AG04449 (cell line): ENCODE data around the gene HRH1.

Experiments
- CTCF ChIA-PET: fragments of 350-600 bp; formaldehyde crosslinking; extraction: SDS; loops from one replicate; lab custom pipeline; 2021; ENCODE audit warnings: antibody characterized with exemption; lab: Yijun Ruan, JAX
- POLR2A ChIA-PET: fragments of 400-600, 350-600 bp; formaldehyde crosslinking; extraction: SDS; loops from one replicate; lab custom pipeline; 2020; ENCODE audit warnings: antibody characterized with exemption, inconsistent platforms; lab: Yijun Ruan, JAX
- DNase-seq: peaks from one replicate; pipeline ENCODE4 v3.0.0-alpha.2; 2010; ENCODE audit warnings: low read depth, low spot score
- H3K4me3 ChIP-seq: 2 replicates; pipeline ENCODE4 v1.5.1; 2011; ENCODE audit warnings: low read depth, mild to moderate bottlenecking, control low read depth, low read length
- TF ChIP-seq, protein P1 (sequence below): IDR thresholded peaks from one replicate; pipeline ENCODE4 v1.5.1; 2011; ENCODE audit warnings: mild to moderate bottlenecking, moderate library complexity, low read length, control low read depth, inconsistent platforms; ENCODE audit not compliant: insufficient read depth; ENCODE audit errors: missing control alignments

Gene HRH1

DNA sequence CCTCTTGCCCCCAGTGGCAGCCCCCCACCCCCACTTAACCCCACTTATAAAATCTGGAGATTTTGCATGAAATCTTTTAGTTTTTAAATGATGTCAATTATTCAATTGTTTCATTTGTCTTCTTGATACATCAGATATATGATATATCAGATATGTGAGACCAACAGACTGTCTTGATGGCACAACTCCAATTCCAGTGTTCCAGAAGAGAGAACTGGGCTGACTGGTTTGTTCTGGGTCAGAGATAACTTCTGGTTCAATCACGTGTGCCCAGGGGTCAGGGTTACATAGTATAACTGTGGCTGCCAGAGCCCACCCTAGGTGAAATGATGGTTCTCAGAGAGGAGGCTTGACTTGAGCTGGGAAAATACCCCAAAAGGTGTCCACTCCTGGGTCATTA lies 85.5 kb downstream of the HRH1 start:
- TF ChIP-seq, protein P1, sequence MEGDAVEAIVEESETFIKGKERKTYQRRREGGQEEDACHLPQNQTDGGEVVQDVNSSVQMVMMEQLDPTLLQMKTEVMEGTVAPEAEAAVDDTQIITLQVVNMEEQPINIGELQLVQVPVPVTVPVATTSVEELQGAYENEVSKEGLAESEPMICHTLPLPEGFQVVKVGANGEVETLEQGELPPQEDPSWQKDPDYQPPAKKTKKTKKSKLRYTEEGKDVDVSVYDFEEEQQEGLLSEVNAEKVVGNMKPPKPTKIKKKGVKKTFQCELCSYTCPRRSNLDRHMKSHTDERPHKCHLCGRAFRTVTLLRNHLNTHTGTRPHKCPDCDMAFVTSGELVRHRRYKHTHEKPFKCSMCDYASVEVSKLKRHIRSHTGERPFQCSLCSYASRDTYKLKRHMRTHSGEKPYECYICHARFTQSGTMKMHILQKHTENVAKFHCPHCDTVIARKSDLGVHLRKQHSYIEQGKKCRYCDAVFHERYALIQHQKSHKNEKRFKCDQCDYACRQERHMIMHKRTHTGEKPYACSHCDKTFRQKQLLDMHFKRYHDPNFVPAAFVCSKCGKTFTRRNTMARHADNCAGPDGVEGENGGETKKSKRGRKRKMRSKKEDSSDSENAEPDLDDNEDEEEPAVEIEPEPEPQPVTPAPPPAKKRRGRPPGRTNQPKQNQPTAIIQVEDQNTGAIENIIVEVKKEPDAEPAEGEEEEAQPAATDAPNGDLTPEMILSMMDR = no peak
- POLR2A ChIA-PET = no interaction called here
- no peak overlapping the region for H3K4me3 ChIP-seq
- no peak for DNase-seq
- CTCF ChIA-PET = interaction anchor here (1.0 to 2.2 kb wide), 5 partner anchors 47 to 179 kb away, joined by 3 to 9 read pairs (median 5); partner anchors contain the start of gene HRH1

GRCh38 chr3:11240496-11240895 lies 86.2 kb downstream of the HRH1 start:
- ChIA-PET POLR2A (no interaction called here), CTCF (interaction anchor here (1.0 to 1.5 kb wide), 3 partner anchors 46 to 94 kb away, joined by 3 to 7 read pairs (median 4); no protein-coding TSS in a partner anchor)
- no peak for DNase-seq
- H3K4me3 ChIP-seq = no peak overlapping the region
- TF ChIP-seq, protein P1 = no peak

DNA sequence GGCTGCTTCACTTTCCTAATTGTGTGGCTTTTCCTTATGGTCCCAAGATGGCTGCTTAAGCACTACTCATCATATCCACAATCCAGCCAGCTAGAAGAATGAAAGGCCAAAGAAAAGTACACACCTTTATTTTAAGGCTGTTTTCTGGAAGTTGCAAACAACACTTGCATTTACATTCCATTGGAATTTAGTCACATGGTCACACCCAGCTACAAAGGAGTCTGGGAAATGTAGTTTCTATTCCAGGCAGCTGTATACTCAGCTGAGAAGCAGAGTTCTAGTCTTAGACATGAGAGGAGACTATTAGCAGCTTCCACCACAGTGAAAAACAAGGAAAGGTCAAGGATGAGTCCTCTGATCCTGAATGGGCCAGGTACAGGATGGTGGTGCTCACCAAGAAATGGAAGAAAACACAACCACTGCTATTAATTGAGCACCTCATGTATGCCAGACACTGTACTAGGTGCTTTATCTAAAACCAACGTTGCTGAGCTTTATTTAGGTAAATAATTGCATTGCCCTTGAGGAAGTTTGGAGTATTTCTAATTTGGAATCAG lies 89.9 kb downstream of the HRH1 start:
- H3K4me3 ChIP-seq = no peak overlapping the region
- TF ChIP-seq, protein P1 = no peak
- ChIA-PET CTCF (interaction anchor here (1.0 to 2.6 kb wide), 4 partner anchors 8 to 91 kb away, joined by 3 to 7 read pairs (median 4); no protein-coding TSS in a partner anchor), POLR2A (interaction anchor here (0.6 to 0.7 kb wide), 2 partner anchors 41 to 1576 kb away, joined by 3 read pairs; no protein-coding TSS in a partner anchor)
- DNase-seq = no peak

GRCh38 chr3:11245276-11245675 lies 91.0 kb downstream of the HRH1 start:
- no peak overlapping the region for H3K4me3 ChIP-seq
- TF ChIP-seq, protein P1 = no peak
- CTCF ChIA-PET = interaction anchor here (1.0 to 2.6 kb wide), 2 partner anchors 9 to 90 kb away, joined by 3 to 7 read pairs; no protein-coding TSS in a partner anchor
- no peak for DNase-seq
- POLR2A ChIA-PET = no interaction called here

DNA sequence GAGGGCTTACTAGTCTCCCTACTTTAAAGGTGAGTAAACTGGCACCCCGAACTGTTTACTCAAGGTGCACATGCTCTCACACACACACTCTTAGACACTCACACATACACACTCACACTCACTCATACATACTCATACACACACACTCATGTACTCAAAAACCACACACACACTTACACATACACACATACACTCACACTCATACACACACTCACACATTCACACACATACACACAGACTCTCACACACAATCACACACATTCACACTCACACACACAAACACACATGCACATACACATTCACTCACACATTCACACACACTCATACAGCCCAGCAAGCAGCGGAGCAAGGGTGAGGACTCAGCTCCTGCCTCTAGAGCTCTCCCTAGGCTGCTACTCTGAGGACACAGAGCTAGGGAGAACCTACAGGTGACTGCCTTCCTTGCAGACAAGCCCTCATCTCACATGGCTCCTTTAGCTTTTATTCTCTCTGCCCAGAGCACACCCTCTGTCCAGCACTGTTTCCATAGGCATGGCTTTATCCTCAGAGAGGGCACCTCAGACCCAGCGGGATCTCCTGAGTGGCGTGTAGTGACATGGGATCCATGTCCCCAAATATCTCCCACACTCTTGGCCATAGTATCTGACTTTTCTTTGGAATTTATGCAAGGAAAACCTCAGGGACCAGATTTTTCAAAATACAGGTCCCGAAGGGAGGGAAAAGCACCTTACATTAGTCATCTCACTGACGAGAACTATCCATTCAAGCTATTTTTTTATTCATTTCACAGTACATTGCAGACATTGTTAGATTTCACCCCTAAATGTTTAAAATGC lies 91.8 kb downstream of the HRH1 start:
- no peak for DNase-seq
- ChIA-PET CTCF (interaction anchor here (1.3 to 2.6 kb wide), 2 partner anchors 10 to 89 kb away, joined by 6 to 7 read pairs; no protein-coding TSS in a partner anchor), POLR2A (no interaction called here)
- TF ChIP-seq, protein P1 = no peak
- H3K4me3 ChIP-seq = no peak overlapping the region

DNA sequence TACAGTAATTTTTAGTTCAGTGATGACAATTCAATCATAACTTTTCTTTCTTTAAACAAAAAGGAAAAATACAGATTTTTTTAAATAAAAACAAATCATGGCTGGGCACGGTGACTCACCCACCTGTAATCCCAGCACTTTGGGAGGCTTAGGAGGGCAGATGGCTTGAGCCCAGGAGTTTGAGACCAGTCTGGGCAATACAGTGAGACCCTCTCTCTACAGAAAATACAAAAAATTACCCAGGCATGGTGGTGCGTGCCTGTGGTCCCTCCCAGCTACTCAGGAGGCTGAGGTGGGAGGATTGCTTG lies 92.3 kb downstream of the HRH1 start:
- no peak overlapping the region for H3K4me3 ChIP-seq
- ChIA-PET POLR2A (no interaction called here), CTCF (interaction anchor here (1.3 to 2.6 kb wide), 2 partner anchors 10 to 89 kb away, joined by 6 to 7 read pairs; no protein-coding TSS in a partner anchor)
- TF ChIP-seq, protein P1 = no peak
- no peak for DNase-seq
